Activated CD8-positive, alpha-beta memory T cell treated with anti-CD3 and anti-CD28 coated beads for 48 hours (primary cell): ENCODE measurements around the gene SLC16A1.
"Not testable (repeated sequence)": the region's sequence is repeated elsewhere in the genome, so short reads cannot be mapped to it uniquely, and the experiment has no call there.

Experiments
- DNase-seq, 3 experiments: peaks; one replicate each; pipeline ENCODE4 v3.0.0-alpha.2; 2020; ENCODE audit warnings: low read depth in 2 of 3, low spot score in 2 of 3

The SLC16A1 gene

DNA sequence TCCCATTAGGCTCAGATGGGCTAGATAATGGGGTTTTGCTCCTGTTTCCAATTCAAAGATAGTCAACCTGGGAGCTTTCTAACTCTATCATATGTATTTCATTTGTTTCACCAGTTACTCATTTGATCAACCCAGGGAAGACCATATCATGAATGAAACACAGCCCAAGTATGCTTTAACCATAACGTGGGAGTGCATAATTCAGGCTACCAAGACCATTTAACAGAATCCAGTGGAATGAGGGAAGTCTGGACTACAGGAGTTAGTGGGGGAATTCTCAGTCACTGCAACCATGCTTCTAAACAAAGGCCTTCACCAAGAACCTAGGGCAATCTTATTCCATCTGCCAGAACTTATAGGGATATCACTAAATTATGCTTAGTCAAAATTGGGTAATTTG lies 15.0 kb upstream of the SLC16A1 start:
- no peak for DNase-seq

DNA sequence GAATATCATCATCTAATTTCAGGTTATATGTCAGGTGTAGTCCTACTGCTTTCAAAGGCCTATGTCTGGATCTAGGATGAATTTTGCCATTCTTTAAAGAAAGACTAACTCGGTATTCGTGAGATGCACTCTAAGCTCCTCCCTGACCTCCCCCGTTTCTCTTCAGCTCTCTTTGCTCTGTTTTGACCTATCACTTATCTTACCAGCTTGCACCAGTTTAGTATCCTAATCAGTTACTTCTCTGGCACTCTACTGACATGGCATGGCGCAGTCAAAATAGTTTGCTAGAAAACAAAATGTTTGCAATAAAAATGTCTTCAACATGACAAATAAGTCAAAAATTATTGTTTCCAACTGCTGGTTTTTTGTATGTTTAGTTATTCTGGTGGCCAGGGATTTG lies 8.4 kb upstream of the SLC16A1 start:
- DNase-seq, result no peak

- DNase-seq, result no peak
Observed at GRCh38 chr1:112961072-112961471, 5.1 kb upstream of the SLC16A1 start.

DNA sequence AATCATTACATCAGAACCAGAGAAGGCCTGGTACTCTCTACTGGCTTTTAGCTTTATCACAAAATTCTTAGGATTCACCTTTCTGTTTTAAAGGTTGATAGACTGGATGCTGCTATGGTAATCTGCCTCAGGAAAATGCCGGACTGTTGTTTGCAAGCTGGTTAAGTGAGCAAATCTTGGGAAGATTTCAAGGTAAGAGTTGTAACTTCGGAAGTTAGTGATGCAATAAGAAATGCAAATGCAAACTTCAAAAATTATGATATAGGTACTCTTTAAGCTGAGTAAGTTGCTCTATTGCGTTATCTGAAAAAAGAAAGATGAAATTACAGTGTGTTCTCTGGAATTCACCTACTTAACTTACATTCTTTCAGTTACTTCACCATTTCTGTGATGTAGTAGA lies 4.4 kb upstream of the SLC16A1 start:
- DNase-seq, result no peak

- not testable (repeated sequence) for DNase-seq
Observed at GRCh38 chr1:112958236-112958635, 2.2 kb upstream of the SLC16A1 start.

DNA sequence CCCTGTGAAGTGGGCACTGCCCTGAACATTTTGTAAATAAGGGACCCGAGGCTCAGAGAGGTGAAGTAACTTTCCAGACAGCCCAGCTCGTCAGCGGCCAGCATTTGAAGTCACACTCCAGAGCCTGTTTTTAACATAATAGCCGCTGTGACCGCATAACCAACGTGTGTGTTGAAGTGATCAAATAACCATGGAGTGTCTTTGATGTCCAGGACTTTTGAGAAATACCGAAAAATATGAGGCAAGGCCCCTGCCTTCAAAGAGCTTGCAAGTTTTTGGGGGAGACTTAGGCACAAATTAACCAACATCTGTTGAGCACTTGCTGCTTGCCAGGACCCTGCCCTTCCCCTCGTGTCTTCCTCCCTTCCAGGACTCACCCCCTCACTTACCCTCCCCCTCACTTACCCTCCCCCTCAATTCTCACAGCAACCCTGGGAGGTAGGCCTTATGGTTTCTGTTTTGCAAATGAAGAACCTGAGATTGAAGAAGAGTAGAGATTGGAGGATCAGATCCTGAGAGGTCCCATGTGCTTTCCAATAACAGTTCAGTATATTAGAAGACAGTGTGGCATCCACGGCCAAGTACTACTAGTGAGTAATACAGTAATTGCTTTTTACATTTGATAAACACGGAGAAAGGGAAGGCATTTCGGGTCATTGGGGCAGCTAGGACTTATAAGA lies 1.3 kb upstream of the SLC16A1 start:
- DNase-seq, result peak; percentile 6 to 16 (median 8)

- peak; percentile 18 to 41 (median 22) for DNase-seq
Observed at GRCh38 chr1:112956544-112957132, 642 bp upstream of the SLC16A1 start.

- DNase-seq, result peak; percentile 37 to 46 (median 42)
Observed at GRCh38 chr1:112954945-112955772, 837 bp downstream of the SLC16A1 start.

DNA sequence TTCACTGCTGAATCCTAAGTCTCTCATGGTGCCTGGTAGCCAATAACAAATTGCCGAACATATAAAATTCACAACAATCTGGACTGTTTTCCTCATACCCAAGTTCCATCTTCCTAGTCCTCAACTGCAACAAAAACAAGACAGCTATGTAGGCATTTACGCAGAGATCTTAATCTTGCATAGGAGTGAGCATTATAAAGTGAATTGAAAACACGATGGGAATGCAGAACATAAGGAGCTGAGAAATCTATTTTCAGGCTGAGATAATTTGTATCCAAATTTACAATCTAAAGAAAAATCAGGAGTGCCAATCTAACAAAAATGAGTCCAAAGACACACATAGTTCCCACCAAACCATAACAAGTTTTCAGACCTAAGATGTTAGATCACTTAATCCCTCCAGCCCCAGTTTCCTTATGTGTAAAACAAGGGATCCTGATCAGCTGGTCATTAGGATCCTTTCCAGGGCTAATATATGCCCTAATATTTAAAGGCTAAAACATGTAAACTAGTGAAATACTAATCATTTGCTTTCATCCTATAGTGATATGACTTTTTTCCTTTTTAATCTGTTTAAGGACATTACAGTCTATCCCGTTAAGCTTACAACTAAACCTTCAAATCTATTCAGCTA lies 1.9 kb downstream of the SLC16A1 start:
- no peak for DNase-seq

DNA sequence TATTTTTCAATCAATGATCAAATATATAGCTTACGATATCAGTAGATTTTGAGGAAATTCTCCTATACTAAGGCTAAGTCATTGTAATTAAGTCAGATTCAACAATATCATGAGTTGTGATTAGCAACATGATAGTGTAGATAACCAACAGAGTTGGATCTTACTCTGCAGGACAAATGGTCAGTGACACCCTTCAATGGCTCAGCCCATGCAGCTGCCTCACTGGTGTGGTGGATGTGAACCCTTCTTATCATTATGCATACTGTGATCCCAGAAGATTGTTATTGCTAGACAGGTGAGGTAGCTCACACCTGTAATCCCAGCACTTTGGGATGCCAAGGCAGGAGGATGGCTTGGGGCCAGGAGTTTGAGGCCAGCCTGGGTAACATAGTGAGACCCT lies 5.6 kb downstream of the SLC16A1 start:
- no peak for DNase-seq

DNA sequence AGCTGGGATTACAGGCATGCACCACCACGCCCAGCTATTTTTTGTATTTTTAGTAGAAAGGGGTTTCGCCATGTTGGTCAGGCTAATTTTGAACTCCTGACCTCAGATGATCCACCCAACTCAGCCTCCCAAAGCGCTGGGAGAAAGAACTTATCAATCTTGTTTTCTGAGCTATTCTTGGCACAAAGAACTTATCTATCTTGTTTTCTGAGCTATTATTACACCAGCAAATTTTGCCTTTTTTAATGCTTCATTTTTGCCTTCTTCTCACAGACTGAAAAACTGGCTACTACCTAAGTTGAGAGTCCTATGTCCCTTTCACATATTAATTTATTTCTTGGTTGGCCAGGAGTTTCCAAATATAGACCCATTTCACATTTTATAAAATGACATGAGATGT lies 9.3 kb downstream of the SLC16A1 start:
- no peak for DNase-seq

- DNase-seq, result no peak
Observed at GRCh38 chr1:112939810-112940209, 16.2 kb downstream of the SLC16A1 start.

DNA sequence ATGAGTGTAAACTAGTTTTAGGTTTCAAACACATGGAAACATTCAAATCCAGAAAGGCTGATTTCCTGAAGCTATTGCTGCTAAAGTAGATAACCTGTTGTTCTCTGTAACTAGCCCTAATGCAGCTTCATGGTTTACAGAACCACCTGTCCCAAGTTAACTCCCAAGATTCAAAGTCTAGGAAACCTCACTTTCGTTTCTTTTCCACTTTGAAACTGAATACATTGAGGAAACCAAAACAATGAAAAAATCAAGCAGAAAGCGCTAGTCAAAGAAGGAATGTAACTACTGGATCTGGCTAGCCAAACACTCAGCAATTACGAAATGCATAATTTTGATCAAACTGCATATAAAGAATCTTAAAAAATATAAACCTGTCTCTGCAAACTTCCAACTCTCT lies 17.8 kb downstream of the SLC16A1 start:
- DNase-seq, result no peak

- DNase-seq, result no peak
Observed at GRCh38 chr1:112937495-112937894, 18.5 kb downstream of the SLC16A1 start.

DNA sequence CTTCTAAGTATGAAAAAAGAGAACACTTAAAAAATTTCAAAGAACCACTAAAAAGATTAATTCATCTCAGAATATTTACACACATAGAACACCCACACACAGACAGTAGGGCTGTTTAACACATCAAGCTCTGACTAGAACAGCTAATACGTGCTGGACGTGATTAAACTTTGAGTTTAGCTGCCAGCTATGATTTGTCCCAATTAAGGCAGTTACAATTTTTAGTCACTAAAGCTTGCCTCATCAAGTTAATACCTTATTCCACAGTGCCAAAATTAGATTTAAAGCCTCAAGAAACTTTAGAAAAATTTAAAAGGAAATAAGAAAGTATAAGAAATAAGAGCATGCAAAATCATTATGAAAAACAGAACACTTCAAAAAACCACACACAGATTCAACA lies 18.9 kb downstream of the SLC16A1 start:
- DNase-seq, result no peak

DNA sequence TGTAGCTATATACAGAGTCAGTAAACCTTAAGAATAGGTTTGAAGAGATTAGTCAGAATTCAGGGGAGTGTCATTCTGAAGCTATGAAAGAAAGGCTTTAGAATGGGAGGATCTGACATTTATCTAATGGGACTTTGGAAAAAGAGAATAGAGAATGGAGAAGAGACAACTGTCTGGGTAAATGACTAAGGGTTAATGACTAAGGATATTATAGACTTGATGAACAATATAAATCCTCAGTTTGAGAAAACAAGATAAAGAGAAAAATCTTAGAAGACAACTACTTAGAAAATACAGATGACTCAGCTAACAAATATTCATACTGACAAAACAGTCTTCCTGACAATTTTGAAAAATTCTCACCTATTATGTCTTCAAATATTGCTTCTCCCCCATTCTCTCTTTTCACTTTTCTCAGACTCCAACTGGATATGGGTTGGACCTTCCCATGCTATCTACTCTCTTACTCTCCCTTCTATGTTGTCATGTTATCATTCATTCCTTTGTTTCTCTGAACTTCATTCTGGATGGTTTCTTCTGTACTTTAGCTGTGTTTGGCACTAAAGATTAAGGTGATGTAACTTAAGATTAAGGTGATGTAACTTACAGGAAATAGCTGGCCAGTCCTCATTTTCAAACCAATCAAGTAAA lies 20.4 kb downstream of the SLC16A1 start:
- no peak for DNase-seq

- DNase-seq, result no peak
Observed at GRCh38 chr1:112934577-112934976, 21.4 kb downstream of the SLC16A1 start.

- DNase-seq, result no peak
Observed at GRCh38 chr1:112933820-112934571, 22.0 kb downstream of the SLC16A1 start.

DNA sequence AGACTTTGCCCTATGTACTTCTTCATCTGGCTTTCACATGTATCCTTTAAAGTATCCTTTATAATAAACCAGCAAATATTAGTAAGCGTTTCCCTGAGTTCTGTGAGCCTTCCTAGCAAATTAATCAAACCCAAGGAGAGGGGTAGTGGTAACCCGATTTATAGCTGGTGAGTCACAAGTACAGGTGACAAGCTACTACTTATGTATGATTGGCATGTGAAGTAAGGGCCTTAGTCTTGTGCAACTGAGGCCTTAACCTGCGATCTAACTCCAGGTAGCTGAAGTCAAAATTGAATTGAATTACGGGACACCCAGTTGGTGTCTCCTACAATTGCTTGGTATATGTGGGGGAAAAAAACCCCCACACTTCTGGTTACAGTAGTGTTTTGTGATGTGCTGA lies 26.0 kb downstream of the SLC16A1 start:
- DNase-seq, result no peak

DNA sequence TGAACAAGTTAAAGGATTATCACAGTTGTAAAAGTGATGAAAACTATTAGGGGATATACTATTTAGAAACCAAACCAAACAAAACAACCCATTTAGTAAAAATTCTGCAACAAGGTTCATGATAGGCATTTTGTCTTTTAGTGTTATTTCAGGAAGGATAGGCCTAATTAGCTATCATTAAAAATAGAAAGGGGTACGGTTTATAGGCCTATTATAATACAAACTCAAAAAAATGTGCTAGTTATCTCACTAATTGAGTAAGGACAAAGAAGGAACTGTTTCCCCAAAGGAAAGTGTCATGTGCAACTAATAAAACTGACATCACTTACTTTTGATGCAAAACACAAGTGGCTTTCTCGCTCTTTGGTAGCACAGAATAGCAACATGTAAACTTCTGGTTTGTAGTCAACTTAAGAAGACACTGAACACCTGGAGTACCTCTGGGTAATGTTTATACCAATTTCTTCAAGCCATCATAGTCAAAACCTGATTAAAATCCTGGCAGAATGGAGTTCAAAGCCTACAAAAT lies 28.5 kb downstream of the SLC16A1 start:
- no peak for DNase-seq
